Activated T-helper 1 cell treated with anti-CD3 and anti-CD28 coated beads, Interleukin-12 subunit alpha, Interleukin-12 subunit beta, Interleukin-2, Interleukin-4 antibody, amounts not matched to agents 30 ng/mL and 10 ng/mL and 1 ng/mL, durations not matched to agents 14 hours and 24 hours and 36 hours (primary cell): Measurements from ENCODE around the gene PNPLA2. TPM values are rescaled to one million over a fixed set of nuclear protein-coding genes. Genes with fewer than 3 reads are reported as not detected.
A peak's percentile ranks its signal among the peaks of the same experiment; 100 is the strongest.

Experiments used
- DNase-seq: peaks from one replicate; pipeline ENCODE4 v3.0.0; 2021; ENCODE audit warnings: low spot score
- H3K27ac Mint-ChIP-seq: one replicate; pipeline ENCODE4 v1.8.0; 2021; ENCODE audit warnings: mild to moderate bottlenecking, mixed read lengths
- H3K27me3 Mint-ChIP-seq: one replicate; pipeline ENCODE4 v1.8.0; 2022; ENCODE audit warnings: mild to moderate bottlenecking, moderate library complexity, mixed read lengths; ENCODE audit not compliant: insufficient read depth
- H3K36me3 Mint-ChIP-seq: one replicate; pipeline ENCODE4 v1.8.0; 2021; ENCODE audit warnings: low read depth, mixed read lengths
- H3K4me1 Mint-ChIP-seq: one replicate; pipeline ENCODE4 v1.8.0; 2021; ENCODE audit warnings: low read depth, mixed read lengths
- H3K4me3 Mint-ChIP-seq: one replicate; pipeline ENCODE4 v1.8.0; 2021; ENCODE audit warnings: mild to moderate bottlenecking, moderate library complexity, mixed read lengths
- H3K9me3 Mint-ChIP-seq: one replicate; pipeline ENCODE4 v1.8.0; 2021; ENCODE audit warnings: mixed read lengths
- intact Hi-C: fragments of 100-400 bp; cut with micrococcal nuclease; formaldehyde crosslinking; loops from one replicate; pipeline ENCODE4 v1.15.1; 2024
- total RNA-seq: library from RNA; stranded (reverse); gene quantifications from 2 replicates; pipeline ENCODE4 v1.2.3, GENCODE V29; 2022

The PNPLA2 gene
- total RNA-seq, 1 donor from 2014 or later, result 63.3 TPM

DNA sequence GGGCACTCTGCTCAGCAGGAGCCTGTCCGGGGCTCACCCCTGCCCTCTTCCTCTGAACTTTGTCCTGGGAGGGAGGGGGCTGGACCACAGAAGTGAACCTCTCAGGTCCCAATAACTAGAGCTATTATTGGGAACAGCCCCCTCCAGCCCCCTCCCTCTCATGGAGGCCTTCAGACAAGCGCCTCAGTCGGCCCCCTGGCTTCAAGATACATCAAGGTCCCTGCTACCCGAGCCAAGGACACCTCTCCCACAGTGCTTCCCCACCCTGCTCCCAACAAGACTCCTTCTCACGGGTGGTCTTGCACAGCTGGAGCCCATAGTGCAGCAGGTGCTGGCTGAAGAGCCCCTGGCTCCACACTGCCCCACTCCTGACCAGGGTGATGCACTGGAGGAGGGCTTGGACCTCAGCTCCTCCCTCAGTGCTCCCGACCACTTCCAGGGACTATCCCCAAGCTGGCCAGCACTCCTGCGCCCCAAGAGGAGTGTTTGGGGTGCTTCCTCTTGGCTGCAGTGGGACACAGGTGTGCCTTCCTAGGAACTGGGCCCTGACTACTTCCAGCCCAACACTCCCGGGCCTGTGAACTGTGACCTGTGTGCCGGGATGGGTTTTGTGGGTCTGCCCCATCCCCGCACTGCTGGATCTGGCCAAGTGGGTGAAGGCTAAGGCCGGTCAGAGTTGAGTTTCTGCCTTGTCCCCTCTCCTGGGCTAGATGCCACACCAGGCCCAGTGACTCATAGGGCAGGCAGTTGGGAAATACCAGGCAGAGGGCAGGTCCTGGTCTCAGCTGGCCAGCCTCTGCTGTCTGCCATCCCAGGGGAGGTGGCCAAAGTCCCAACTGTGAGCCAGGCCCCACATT, 2.2 kb downstream of the PNPLA2 start:
- DNase-seq, result no peak
- H3K4me3 Mint-ChIP-seq, result peak overlapping the region; percentile 87
- H3K27me3 Mint-ChIP-seq, result no peaks in the 10 kb centered on the region
- H3K27ac Mint-ChIP-seq, result peak overlapping the region; percentile 18
- H3K9me3 Mint-ChIP-seq, result no peaks in the 10 kb centered on the region
- peaks cover 2% of the 10 kb centered on the region for H3K36me3 Mint-ChIP-seq
- intact Hi-C loops, result loop anchor here (1.0 kb wide), 2 partner anchors 11 to 21 kb away; partner anchors contain the start of genes CD151, POLR2L and TSPAN4
- no peaks in the 10 kb centered on the region for H3K4me1 Mint-ChIP-seq

DNA sequence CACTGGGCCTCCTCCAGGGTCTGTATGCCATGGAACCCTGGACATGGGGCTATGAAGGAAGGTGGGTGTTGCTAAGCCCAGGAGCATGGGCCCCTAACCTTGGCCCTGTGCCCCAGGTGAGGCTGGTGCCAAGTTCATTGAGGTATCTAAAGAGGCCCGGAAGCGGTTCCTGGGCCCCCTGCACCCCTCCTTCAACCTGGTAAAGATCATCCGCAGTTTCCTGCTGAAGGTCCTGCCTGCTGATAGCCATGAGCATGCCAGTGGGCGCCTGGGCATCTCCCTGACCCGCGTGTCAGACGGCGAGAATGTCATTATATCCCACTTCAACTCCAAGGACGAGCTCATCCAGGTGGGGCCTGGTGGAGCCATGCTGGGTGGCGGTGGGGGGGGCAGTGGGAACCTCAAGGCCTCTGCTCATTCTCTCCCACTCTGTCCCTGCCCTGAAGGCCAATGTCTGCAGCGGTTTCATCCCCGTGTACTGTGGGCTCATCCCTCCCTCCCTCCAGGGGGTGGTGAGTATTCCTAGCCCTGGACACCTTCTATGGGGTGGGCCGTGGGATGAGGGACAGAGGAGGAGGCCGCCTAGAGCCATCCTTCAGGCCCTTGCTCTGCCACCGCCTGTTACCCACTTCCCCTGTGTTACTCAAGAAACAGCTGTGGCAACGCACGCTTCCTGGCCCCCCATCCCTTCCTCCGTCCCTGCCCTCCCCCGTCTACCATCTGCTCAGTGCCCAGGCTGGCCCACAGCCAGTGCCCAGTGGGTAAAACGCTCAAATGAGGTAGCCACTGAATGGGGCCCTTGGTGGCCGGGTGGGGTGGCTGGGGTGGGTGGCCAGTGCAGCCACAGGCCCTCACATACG, 3.0 kb downstream of the PNPLA2 start:
- no peaks in the 10 kb centered on the region for H3K9me3 Mint-ChIP-seq
- intact Hi-C loops, result no loop called here
- H3K4me3 Mint-ChIP-seq, result peak overlapping the region; percentile 42
- H3K27ac Mint-ChIP-seq, result no peak overlapping the region
- no peaks in the 10 kb centered on the region for H3K4me1 Mint-ChIP-seq
- no peak for DNase-seq
- peaks cover 2% of the 10 kb centered on the region for H3K36me3 Mint-ChIP-seq
- H3K27me3 Mint-ChIP-seq, result peaks cover 3% of the 10 kb centered on the region

DNA sequence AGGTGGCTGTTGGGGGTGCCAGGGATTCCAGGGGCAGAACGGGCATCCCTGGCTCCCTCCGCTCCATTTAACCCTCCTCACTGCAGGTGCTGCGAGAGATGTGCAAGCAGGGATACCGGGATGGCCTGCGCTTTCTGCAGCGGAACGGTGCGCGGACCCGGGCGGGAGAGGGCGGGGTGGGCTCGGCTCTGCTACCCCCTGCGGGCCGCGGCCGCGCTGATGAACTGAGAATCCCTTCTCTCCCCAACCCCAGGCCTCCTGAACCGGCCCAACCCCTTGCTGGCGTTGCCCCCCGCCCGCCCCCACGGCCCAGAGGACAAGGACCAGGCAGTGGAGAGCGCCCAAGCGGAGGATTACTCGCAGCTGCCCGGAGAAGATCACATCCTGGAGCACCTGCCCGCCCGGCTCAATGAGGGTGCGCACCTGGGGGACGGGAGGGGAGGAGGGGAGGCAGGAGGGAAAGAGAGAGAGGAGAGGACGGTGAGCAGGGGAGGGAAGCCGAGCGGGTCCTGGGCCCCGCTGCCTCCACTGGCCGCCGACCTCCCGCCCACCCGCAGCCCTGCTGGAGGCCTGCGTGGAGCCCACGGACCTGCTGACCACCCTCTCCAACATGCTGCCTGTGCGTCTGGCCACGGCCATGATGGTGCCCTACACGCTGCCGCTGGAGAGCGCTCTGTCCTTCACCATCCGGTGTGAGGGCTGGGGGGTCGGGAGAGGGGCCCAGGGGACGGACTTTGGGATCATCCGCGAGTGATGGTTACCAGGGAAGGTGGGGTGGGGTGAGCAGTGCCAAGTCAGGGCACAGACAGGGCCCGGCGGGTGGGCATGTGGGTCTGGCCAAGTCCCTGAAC, 5.0 kb downstream of the PNPLA2 start:
- Mint-ChIP-seq H3K4me1 (peaks cover 6% of the 10 kb centered on the region), H3K4me3 (no peak overlapping the region), H3K9me3 (no peaks in the 10 kb centered on the region), H3K27ac (no peak overlapping the region), H3K27me3 (peaks cover 13% of the 10 kb centered on the region), H3K36me3 (peaks cover 2% of the 10 kb centered on the region)
- no peak for DNase-seq
- intact Hi-C loops, result no loop called here

DNA sequence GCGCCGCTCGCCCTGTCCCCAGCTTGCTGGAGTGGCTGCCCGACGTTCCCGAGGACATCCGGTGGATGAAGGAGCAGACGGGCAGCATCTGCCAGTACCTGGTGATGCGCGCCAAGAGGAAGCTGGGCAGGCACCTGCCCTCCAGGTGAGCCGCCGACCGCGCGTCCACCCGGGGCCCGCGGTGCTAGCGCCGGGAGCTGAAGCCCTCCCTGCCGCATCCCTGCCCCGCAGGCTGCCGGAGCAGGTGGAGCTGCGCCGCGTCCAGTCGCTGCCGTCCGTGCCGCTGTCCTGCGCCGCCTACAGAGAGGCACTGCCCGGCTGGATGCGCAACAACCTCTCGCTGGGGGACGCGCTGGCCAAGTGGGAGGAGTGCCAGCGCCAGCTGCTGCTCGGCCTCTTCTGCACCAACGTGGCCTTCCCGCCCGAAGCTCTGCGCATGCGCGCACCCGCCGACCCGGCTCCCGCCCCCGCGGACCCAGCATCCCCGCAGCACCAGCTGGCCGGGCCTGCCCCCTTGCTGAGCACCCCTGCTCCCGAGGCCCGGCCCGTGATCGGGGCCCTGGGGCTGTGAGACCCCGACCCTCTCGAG, 5.7 kb downstream of the PNPLA2 start:
- Mint-ChIP-seq H3K4me1 (peaks cover 6% of the 10 kb centered on the region), H3K9me3 (no peaks in the 10 kb centered on the region), H3K36me3 (peaks cover 2% of the 10 kb centered on the region), H3K27ac (no peak overlapping the region), H3K27me3 (peaks cover 20% of the 10 kb centered on the region), H3K4me3 (no peak overlapping the region)
- intact Hi-C loops, result no loop called here
- DNase-seq, result no peak

GRCh38 chr11:824942-825341, 6.2 kb downstream of the PNPLA2 start:
- peaks cover 2% of the 10 kb centered on the region for H3K36me3 Mint-ChIP-seq

DNA sequence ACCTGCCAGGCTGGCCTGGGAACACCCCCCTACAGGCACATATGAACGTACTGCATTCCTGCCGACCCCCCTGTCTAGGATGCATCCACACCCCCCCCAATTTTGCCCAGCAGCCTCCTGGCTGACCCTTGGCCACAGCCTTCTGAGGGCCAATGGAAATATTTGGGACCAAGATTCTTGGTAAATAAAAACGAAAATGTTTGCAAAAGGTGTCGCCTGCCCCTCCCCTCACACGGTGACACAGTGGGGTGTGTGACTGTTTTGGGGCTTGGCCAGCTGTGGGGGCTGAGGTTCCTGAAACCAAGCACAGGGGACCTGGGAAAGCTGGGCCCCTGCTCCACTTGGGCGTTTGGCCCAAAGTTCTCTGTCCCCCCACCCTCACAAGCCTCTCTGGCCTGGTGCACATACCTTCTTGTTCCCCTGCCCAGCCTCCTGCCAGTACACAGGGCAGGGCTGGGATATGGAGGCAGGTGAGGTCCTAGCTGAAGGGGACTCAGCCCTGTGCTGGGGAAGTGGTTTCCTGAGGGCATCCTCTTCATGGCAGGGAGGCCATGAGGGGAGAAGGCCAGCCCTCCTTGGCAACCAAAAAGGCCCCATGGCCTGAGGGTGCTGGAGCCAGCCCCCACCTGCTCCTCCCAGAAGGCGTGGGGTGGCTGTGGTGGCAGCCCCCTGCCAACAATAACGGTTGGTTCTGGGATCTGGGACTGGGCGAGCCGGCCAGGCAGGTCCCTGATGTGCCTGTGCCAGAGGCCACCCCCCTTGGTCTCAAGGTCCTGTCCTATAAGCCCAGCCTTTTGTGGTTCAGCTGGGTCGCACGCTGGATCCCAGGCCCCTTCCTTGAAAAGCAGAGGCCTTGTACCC, 6.9 kb downstream of the PNPLA2 start:
- Mint-ChIP-seq H3K36me3 (peaks cover 2% of the 10 kb centered on the region), H3K4me1 (peaks cover 6% of the 10 kb centered on the region), H3K27me3 (peaks cover 29% of the 10 kb centered on the region), H3K27ac (no peak overlapping the region), H3K9me3 (no peaks in the 10 kb centered on the region), H3K4me3 (no peak overlapping the region)
- DNase-seq, result no peak
- intact Hi-C loops, result no loop called here

More at GRCh38 chr11:824942-825341, 6.2 kb downstream of the PNPLA2 start:
- peaks cover 6% of the 10 kb centered on the region for H3K4me1 Mint-ChIP-seq
- no peak for DNase-seq
- H3K9me3 Mint-ChIP-seq, result no peaks in the 10 kb centered on the region
- no peak overlapping the region for H3K4me3 Mint-ChIP-seq
- no peak overlapping the region for H3K27ac Mint-ChIP-seq
- intact Hi-C loops, result no loop called here
- H3K27me3 Mint-ChIP-seq, result peaks cover 26% of the 10 kb centered on the region

DNA sequence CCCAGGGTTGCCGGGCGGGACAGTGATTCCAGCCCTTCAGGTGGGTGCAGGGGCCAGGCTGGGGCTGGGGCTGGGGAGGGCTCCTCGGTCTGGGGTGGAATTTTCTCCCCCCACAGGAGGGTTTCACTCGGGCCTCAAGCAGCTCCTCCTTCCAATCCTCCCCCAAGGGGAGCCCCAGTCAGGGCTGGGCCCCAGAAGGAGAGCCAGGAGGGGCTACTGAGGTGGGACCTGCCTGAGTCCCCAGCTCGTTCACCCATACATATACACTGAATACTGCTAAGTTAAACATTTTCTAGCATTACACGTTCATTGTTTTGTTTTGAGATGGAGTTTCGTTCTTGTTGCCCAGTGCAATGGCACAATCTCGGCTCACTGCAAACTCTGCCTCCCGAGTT, 7.5 kb downstream of the PNPLA2 start:
- peaks cover 6% of the 10 kb centered on the region for H3K4me1 Mint-ChIP-seq
- DNase-seq, result no peak
- H3K27me3 Mint-ChIP-seq, result peaks cover 31% of the 10 kb centered on the region
- H3K4me3 Mint-ChIP-seq, result peak overlapping the region; percentile 81
- H3K9me3 Mint-ChIP-seq, result no peaks in the 10 kb centered on the region
- peaks cover 2% of the 10 kb centered on the region for H3K36me3 Mint-ChIP-seq
- intact Hi-C loops, result no loop called here
- H3K27ac Mint-ChIP-seq, result no peak overlapping the region

DNA sequence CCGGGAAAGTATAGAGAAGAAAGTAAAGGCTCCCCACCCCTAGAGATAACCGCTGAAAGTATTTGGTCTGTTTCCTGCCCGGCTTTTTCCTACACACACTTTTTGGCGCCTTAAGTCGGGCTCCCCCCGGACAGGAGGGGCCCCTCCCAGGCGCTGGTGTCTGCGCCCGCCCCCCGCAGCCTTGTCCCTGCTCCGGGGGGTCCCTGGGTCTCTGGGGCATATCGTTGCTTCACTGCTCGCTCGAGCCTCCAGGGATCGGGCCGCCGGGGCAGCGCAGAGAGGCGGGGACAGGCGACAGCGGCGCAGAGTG, 8.1 kb downstream of the PNPLA2 start:
- Mint-ChIP-seq H3K36me3 (peaks cover 2% of the 10 kb centered on the region), H3K4me3 (peak overlapping the region; percentile 81), H3K27me3 (peaks cover 34% of the 10 kb centered on the region), H3K4me1 (peaks cover 6% of the 10 kb centered on the region), H3K27ac (no peak overlapping the region), H3K9me3 (no peaks in the 10 kb centered on the region)
- DNase-seq, result no peak
- intact Hi-C loops, result loop anchor here (1.0 kb wide), 1 partner anchor 7 kb away; no protein-coding TSS in a partner anchor

- DNase-seq, result no peak
- H3K27me3 Mint-ChIP-seq, result peaks cover 36% of the 10 kb centered on the region
- H3K4me1 Mint-ChIP-seq, result peaks cover 6% of the 10 kb centered on the region
- H3K27ac Mint-ChIP-seq, result peak overlapping the region; percentile 5
- H3K9me3 Mint-ChIP-seq, result no peaks in the 10 kb centered on the region
- H3K4me3 Mint-ChIP-seq, result peak overlapping the region; percentile 77
- intact Hi-C loops, result loop anchor here (1.0 kb wide), 1 partner anchor 8 kb away; no protein-coding TSS in a partner anchor
- peaks cover 2% of the 10 kb centered on the region for H3K36me3 Mint-ChIP-seq
Measured at GRCh38 chr11:827146-827896, 8.6 kb downstream of the PNPLA2 start.

DNA sequence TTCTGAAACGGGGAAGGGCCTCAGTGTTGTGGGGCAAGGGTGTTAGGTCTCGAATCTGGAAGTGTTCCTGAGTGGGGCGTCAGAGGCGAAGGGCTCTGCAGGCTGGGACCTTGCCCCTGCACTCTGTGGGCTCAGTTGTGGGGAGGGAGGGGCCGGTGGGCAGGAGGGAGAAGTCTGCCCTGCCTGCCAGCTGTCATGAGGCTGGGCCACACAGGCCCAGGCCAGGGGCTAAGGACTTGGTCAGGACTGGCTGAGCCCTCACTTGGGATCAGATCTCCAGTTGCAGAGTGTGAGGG, 9.1 kb downstream of the PNPLA2 start, which contains the start of gene CRACR2B:
TSS of gene CRACR2B (plus strand) at position 23 of the 296 bp plus-strand sequence. CDS start 689 bp downstream, outside the sequence.
- Mint-ChIP-seq H3K9me3 (no peaks in the 10 kb centered on the region), H3K4me3 (peak within 1 kb of the TSS; percentile 77), H3K27me3 (peaks cover 37% of the 10 kb centered on the region), H3K4me1 (peaks cover 6% of the 10 kb centered on the region), H3K27ac (peak within 1 kb of the TSS; percentile 5), H3K36me3 (peaks cover 2% of the 10 kb centered on the region)
- no peak for DNase-seq
- intact Hi-C loops, result loop anchor here (1.0 kb wide), 1 partner anchor 9 kb away; no protein-coding TSS in a partner anchor

DNA sequence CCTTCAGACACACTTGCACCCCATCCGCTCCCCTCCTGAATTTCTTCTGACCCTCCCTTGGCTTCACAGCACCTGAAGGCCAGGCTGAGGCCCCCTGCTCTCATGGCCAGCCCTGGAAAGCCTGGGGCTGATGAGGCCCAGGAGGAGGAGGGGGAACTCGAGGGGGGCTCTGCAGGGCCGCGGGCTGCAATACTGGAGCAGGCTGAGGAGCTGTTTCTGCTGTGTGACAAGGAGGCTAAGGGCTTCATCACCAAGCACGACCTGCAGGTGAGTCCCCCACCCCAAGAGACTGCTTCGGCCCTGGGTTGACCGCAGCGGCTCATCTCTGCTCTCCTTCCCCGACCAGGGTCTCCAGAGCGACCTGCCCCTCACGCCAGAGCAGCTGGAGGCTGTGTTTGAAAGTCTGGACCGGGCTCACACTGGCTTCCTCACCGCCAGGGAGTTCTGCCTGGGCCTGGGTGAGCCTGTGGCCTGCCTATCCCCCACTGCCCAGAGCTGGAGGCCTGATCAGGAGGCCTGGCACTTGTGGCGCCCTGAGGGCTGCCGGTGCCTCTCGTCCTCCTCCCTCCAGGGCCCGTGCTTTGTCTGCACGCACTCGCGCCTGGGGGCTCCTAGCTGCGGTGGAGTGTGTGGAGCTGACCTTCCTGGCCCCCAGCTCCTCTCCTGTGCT, 9.9 kb downstream of the PNPLA2 start:
- H3K4me3 Mint-ChIP-seq, result peak overlapping the region; percentile 77
- peaks cover 37% of the 10 kb centered on the region for H3K27me3 Mint-ChIP-seq
- no peak for DNase-seq

More for the DNA sequence above, 9.9 kb downstream of the PNPLA2 start:
- H3K9me3 Mint-ChIP-seq, result no peaks in the 10 kb centered on the region
- intact Hi-C loops, result no loop called here
- H3K27ac Mint-ChIP-seq, result no peak overlapping the region
- H3K36me3 Mint-ChIP-seq, result peaks cover 2% of the 10 kb centered on the region
- H3K4me1 Mint-ChIP-seq, result peaks cover 6% of the 10 kb centered on the region
